Vagina (tissue), 2 donors: ENCODE data around the gene SDF2. TPM values are rescaled to one million over a fixed set of nuclear protein-coding genes. Genes with fewer than 3 reads are reported as not detected.

Experiments used
- DNase-seq, 2 donors: peaks; one replicate each; pipeline ENCODE4 v3.0.0-alpha.2; 2017; ENCODE audit errors: extremely low spot score in 2 of 2
- H3K27ac ChIP-seq: fragments of 200-600 bp; sonication (generic); one replicate; pipeline ENCODE4 v1.5.1; 2019
- H3K27me3 ChIP-seq: fragments of 200-600 bp; sonication (generic); one replicate; pipeline ENCODE4 v1.5.1; 2019
- H3K36me3 ChIP-seq, 2 donors: fragments of 200-600 bp; sonication (generic); one replicate each; pipeline ENCODE4 v1.5.1; 2017 to 2019
- H3K4me1 ChIP-seq: fragments of 200-600 bp; sonication (generic); one replicate; pipeline ENCODE4 v1.5.1; 2019
- H3K4me3 ChIP-seq, 2 donors: fragments of 200-600 bp; sonication (generic); 1 replicate in 1 of 2; 2 replicates in 1 of 2; pipeline ENCODE4 v1.5.1; 2016 to 2019
- H3K9me3 ChIP-seq: fragments of 200-600 bp; sonication (generic); one replicate; pipeline ENCODE4 v1.5.1; 2019
- POLR2A ChIP-seq, 2 donors: fragments of 450-650 bp; IDR thresholded peaks; one replicate each; pipeline ENCODE4 v1.6.1; 2017; ENCODE audit warnings: antibody characterized with exemption in 2 of 2, mild to moderate bottlenecking in 2 of 2, moderate library complexity in 2 of 2
- POLR2AphosphoS5 ChIP-seq, 2 donors: sonication (generic); formaldehyde crosslinking; IDR thresholded peaks; one replicate each; pipeline ENCODE4 v1.9.0; 2017; ENCODE audit warnings: antibody characterized with exemption in 2 of 2, mild to moderate bottlenecking in 2 of 2, low read depth in 1 of 2; ENCODE audit not compliant: insufficient read depth in 1 of 2
- intact Hi-C: fragments of 100-400 bp; cut with DNase I; formaldehyde crosslinking; loops from one replicate; pipeline ENCODE4 v1.15.1; 2023
- total RNA-seq: library from RNA; depleted of rRNA; stranded (reverse); fragments of >200 nt; gene quantifications from one replicate; pipeline ENCODE4 v1.2.3, GENCODE V29; 2016
- TF ChIP-seq, protein P1 (sequence below), 3 experiments: fragments of 450-650 bp in 2 of 3; fragments of 200-600 bp in 1 of 3; sonication (generic) in 1 of 3; IDR thresholded peaks; one replicate each; pipeline ENCODE4 v1.5.1; 2017 to 2019; ENCODE audit warnings: antibody characterized with exemption in 3 of 3, mild to moderate bottlenecking in 2 of 3, moderate library complexity in 2 of 3

The SDF2 gene
- total RNA-seq, 1 donor from 2014 or later, result 33.1 TPM

DNA sequence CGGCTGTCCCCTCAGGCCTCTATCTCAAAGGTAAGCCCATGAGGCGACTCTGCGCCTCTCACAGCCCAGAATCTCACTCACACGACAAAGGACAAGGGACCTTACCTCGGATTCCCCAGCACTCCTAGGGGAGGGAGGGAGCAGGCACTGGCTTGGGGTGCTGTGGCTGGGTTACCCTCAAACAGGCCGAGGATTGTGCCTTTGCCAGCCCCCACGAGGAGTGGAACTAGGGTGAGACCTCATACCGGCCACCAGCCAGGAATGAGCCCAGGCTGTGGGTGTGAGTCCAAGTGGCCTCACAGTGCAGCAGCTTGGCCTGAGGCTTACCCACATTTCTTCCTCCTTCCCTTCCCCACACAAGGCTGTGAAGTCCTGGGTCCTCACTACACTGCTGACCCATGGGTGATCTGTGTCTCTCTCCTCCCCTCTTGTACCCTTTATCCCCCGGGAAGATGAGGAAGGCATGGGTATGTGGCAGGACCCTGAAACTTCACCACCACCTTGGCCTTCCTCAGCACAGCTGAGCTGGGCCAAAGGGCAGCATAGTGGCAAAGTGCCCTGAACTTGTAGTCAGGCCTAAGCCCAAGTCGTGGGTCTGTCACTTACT is 44.1 kb upstream of the SDF2 start:
- H3K4me3 ChIP-seq, result no peak overlapping the region
- intact Hi-C loops, result no loop called here
- DNase-seq, result no peak
- H3K36me3 ChIP-seq, result peaks cover 0 to 38% of the 10 kb centered on the region in 2 donors
- no peaks in the 10 kb centered on the region for H3K27me3 ChIP-seq
- peaks cover 12% of the 10 kb centered on the region for H3K4me1 ChIP-seq
- TF ChIP-seq, protein P1, sequence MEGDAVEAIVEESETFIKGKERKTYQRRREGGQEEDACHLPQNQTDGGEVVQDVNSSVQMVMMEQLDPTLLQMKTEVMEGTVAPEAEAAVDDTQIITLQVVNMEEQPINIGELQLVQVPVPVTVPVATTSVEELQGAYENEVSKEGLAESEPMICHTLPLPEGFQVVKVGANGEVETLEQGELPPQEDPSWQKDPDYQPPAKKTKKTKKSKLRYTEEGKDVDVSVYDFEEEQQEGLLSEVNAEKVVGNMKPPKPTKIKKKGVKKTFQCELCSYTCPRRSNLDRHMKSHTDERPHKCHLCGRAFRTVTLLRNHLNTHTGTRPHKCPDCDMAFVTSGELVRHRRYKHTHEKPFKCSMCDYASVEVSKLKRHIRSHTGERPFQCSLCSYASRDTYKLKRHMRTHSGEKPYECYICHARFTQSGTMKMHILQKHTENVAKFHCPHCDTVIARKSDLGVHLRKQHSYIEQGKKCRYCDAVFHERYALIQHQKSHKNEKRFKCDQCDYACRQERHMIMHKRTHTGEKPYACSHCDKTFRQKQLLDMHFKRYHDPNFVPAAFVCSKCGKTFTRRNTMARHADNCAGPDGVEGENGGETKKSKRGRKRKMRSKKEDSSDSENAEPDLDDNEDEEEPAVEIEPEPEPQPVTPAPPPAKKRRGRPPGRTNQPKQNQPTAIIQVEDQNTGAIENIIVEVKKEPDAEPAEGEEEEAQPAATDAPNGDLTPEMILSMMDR (IDR thresholded peaks at IDR 0.05), result no peak
- TF ChIP-seq POLR2AphosphoS5 (IDR thresholded peaks at IDR 0.05; ENCODE audit: insufficient read depth in 1 of 2, low read depth in 1 of 2), result no peak
- no peak for TF ChIP-seq POLR2A (IDR thresholded peaks at IDR 0.05)
- no peak overlapping the region for H3K27ac ChIP-seq
- no peaks in the 10 kb centered on the region for H3K9me3 ChIP-seq

DNA sequence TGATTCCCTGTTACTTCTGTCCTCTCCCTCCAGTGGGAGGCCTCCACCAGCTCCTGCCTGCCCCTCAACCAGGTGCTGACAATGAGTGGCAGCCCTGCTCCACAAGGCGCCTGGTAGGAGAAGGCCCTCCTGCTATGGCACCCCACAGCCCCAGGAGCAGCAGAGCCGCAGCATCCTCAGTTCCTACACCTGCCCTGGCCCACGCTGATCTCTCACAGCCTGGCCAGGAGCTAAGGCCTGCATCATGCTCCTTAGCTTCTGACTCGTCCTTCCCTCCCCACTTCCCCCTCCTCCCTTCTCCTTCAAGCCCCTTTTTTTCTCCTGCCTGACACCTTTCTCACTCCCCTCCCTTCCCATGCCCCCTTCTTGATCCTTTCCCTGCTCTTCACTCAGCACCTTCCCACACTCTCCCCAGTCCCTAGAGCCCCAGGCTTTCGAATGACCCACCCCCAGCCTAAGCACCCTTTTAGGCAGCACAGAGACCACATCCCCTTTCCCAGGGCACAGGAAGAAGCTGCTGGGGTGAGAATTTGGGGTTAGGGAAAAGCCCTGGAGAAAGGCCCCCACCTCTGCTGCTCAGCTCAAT is 43.5 kb upstream of the SDF2 start:
- H3K4me3 ChIP-seq, result no peak overlapping the region
- peaks cover 8% of the 10 kb centered on the region for H3K4me1 ChIP-seq
- H3K27ac ChIP-seq, result no peak overlapping the region
- peaks cover 2 to 45% of the 10 kb centered on the region in 2 donors for H3K36me3 ChIP-seq
- intact Hi-C loops, result no loop called here
- no peak for TF ChIP-seq POLR2A (IDR thresholded peaks at IDR 0.05)
- TF ChIP-seq, protein P1 (IDR thresholded peaks at IDR 0.05), result no peak
- TF ChIP-seq POLR2AphosphoS5 (IDR thresholded peaks at IDR 0.05; ENCODE audit: insufficient read depth in 1 of 2, low read depth in 1 of 2), result no peak
- H3K27me3 ChIP-seq, result no peaks in the 10 kb centered on the region
- no peak for DNase-seq
- H3K9me3 ChIP-seq, result no peaks in the 10 kb centered on the region

DNA sequence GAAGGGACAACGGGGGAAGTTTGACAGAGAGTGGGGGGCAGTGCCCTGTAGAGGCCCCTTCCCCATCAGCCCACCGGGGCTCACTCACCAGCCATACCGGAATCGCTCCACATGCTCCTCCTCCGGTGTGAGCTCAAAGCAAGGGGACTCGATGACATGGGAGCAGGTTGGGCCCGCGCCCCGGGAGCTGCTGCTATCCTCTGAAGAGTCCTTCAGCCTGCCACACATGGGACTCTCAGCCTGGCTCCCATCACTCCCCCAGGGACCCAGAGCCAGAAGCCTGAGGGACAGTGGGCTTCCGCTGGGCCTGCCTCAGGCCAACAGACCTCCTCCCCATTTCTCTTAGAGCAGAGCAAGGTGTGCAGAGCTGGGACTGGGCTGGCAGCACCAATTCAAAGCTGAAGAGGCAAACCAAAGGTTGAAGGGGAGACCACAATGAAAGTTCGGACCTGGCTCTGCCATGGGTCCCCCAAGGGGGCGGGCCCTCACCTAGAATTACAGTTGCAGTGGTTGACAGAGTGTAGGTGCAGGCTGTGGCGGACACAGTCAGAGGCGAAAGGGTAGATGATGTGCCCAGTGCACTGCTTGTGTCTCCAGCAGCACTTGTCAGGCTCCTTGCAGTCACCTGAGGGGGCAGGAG is 42.6 kb upstream of the SDF2 start:
- H3K36me3 ChIP-seq, result peaks cover 6 to 53% of the 10 kb centered on the region in 2 donors
- no peaks in the 10 kb centered on the region for H3K4me1 ChIP-seq
- no peak overlapping the region for H3K4me3 ChIP-seq
- no peak for TF ChIP-seq POLR2A (IDR thresholded peaks at IDR 0.05)
- TF ChIP-seq, protein P1 (IDR thresholded peaks at IDR 0.05), result no peak
- no peak for TF ChIP-seq POLR2AphosphoS5 (IDR thresholded peaks at IDR 0.05; ENCODE audit: insufficient read depth in 1 of 2, low read depth in 1 of 2)
- intact Hi-C loops, result no loop called here
- no peaks in the 10 kb centered on the region for H3K27me3 ChIP-seq
- H3K9me3 ChIP-seq, result no peaks in the 10 kb centered on the region
- no peak overlapping the region for H3K27ac ChIP-seq
- DNase-seq, result no peak

DNA sequence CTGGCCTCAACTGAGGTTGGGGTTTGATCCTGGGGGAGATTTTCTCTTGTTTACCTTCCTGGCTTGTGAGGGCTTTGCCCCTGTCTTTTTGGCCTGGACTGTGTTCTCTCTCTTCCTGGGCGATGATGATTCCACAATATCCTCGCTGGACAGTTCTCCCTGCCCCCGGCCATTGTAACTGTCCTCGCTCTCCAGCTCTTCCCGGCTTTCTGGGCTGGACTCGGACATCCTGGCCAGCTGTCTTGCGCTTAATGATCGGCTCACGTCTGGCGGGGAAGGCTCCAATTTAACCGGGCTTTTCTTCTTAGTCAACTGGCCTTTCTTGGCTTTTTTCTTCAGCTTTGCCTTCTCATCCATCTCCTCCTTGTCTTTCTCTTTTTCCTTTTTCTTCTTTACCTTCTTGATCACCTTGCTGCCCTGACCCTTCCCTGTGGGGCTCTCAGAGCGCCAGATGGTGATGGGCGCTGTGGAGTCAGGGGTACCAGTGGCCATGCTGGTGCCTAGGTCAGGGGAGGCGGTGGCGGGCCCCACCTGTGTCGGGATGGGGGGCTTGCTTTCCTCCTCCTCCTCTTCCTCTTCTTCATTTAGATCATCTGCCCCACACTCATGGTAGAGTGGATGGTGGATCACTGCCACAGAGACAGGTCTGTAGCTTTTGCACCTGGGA is 42.0 kb upstream of the SDF2 start:
- Histone ChIP-seq H3K27ac (no peak overlapping the region), H3K9me3 (no peaks in the 10 kb centered on the region), H3K4me3 (no peak overlapping the region), H3K36me3 (peaks cover 6 to 60% of the 10 kb centered on the region in 2 donors), H3K27me3 (no peaks in the 10 kb centered on the region), H3K4me1 (no peaks in the 10 kb centered on the region)
- DNase-seq, result no peak
- intact Hi-C loops, result no loop called here
- TF ChIP-seq, protein P1 (IDR thresholded peaks at IDR 0.05), result no peak
- TF ChIP-seq POLR2AphosphoS5 (IDR thresholded peaks at IDR 0.05; ENCODE audit: insufficient read depth in 1 of 2, low read depth in 1 of 2), result no peak
- no peak for TF ChIP-seq POLR2A (IDR thresholded peaks at IDR 0.05)
